Panc1 (cell line): ENCODE results near the gene SIL1.

Experiments
- CTCF ChIP-seq: fragments of 450-650 bp; IDR thresholded peaks from 2 replicates; pipeline ENCODE4 v1.5.1; 2017; ENCODE audit warnings: mild to moderate bottlenecking
- POLR2AphosphoS5 ChIP-seq: IDR thresholded peaks from 2 replicates; pipeline ENCODE4 v1.6.1; 2012; ENCODE audit warnings: mild to moderate bottlenecking, low read depth, low read length, moderate library complexity
- REST ChIP-seq, 2 experiments: IDR thresholded peaks; 2 replicates each; pipeline ENCODE4 v1.6.1; 2011 to 2012; ENCODE audit warnings: low read depth in 2 of 2, control low read depth in 1 of 2, low read length in 1 of 2, mild to moderate bottlenecking in 1 of 2, moderate library complexity in 1 of 2; ENCODE audit not compliant: insufficient read depth in 1 of 2
- TCF7L2 ChIP-seq: IDR thresholded peaks from 2 replicates; pipeline ENCODE4 v1.6.1; 2011; ENCODE audit warnings: mild to moderate bottlenecking, low read depth, low read length, inconsistent platforms

- TF ChIP-seq CTCF (no peak), POLR2AphosphoS5 (no peak), REST (IDR thresholded peaks at IDR 0.05; ENCODE audit: insufficient read depth in 1 of 2, low read depth in 2 of 2, low read length in 1 of 2) (no peak), TCF7L2 (no peak)
Measured at GRCh38 chr5:139116100-139116655, 82.0 kb downstream of the SIL1 start.
